Panc1 (cell line): ENCODE data around the gene DENND6A.

Source experiments
- SIN3A ChIP-seq: IDR thresholded peaks from 2 replicates; pipeline ENCODE4 v1.6.1; 2012; ENCODE audit warnings: low read depth, mild to moderate bottlenecking, low read length, moderate library complexity, borderline replicate concordance; ENCODE audit not compliant: insufficient read depth
- TF ChIP-seq, protein P1 (sequence below): fragments of 450-650 bp; IDR thresholded peaks from 2 replicates; pipeline ENCODE4 v1.5.1; 2017; ENCODE audit warnings: mild to moderate bottlenecking

DNA sequence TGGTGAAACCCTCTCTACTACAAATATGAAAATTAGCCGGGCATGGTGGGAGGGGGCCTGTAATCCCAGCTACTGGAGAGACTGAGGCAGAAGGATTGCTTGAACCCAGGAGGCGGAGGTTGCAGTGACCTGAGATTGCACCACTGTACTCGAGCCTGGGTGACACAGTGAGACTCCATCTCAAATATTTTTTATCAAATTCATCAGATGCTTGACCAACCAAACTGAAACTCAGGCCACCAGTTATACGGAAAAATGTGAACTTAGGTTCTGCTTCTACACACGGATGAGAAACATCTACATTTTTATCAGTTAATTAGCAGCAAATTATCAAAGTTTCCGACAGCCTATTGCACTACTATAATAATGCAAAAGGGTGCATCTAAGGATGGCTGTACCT, 100.6 kb downstream of the DENND6A start:
- TF ChIP-seq, protein P1, sequence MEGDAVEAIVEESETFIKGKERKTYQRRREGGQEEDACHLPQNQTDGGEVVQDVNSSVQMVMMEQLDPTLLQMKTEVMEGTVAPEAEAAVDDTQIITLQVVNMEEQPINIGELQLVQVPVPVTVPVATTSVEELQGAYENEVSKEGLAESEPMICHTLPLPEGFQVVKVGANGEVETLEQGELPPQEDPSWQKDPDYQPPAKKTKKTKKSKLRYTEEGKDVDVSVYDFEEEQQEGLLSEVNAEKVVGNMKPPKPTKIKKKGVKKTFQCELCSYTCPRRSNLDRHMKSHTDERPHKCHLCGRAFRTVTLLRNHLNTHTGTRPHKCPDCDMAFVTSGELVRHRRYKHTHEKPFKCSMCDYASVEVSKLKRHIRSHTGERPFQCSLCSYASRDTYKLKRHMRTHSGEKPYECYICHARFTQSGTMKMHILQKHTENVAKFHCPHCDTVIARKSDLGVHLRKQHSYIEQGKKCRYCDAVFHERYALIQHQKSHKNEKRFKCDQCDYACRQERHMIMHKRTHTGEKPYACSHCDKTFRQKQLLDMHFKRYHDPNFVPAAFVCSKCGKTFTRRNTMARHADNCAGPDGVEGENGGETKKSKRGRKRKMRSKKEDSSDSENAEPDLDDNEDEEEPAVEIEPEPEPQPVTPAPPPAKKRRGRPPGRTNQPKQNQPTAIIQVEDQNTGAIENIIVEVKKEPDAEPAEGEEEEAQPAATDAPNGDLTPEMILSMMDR: no peak
- TF ChIP-seq SIN3A: no peak
